B cell (primary cell): Measurements from ENCODE around the gene SRRM4.

Source experiments
- CTCF ChIP-seq: fragments of 200-600 bp; IDR thresholded peaks from one replicate; pipeline ENCODE4 v1.8.0; 2022; ENCODE audit warnings: antibody characterized with exemption, mild to moderate bottlenecking
- EZH2 ChIP-seq: IDR thresholded peaks from 2 replicates; pipeline ENCODE4 v1.6.1; 2012; ENCODE audit warnings: borderline replicate concordance, low read depth, mild to moderate bottlenecking, moderate library complexity, low read length; ENCODE audit not compliant: insufficient read depth, poor library complexity, severe bottlenecking

GRCh38 chr12:118986050-118986449, 4.7 kb downstream of the SRRM4 start:
- TF ChIP-seq CTCF (no peak), EZH2 (no peak)
